ENCODE data around the gene TMEM219.
"Not testable (repeated sequence)": the region's sequence is repeated elsewhere in the genome, so short reads cannot be mapped to it uniquely, and the experiment has no call there.

TMEM219 gene

GRCh38 chr16:29927070-29927905 is 34.6 kb upstream of the TMEM219 start:
- H3K27ac ChIP-seq (ENCODE audit: extremely low read depth, low read depth, low read length), result no peak overlapping the region
- H3K36me3 ChIP-seq (ENCODE audit: control insufficient read depth in 2 of 2, insufficient read depth in 1 of 2, low read length in 2 of 2), result peaks cover 0 to 8% of the 10 kb centered on the region in 2 experiments
- H3K4me1 ChIP-seq (ENCODE audit: control insufficient read depth, insufficient read depth, low read length), result peaks cover 4% of the 10 kb centered on the region; the same call in 1 of the 2 replicates
- ChIA-PET POLR2A (interaction anchor here (0.8 to 5.3 kb wide), 19 partner anchors 10 to 1026 kb away, joined by 3 to 58 read pairs (median 7); partner anchors contain the start of genes HIRIP3, SEZ6L2, TAOK2 and TMEM219), CTCF (interaction anchor here (0.8 to 1.3 kb wide), 4 partner anchors 17 to 46 kb away, joined by 3 to 7 read pairs (median 4); partner anchors contain the start of gene TMEM219)
- no peaks in the 10 kb centered on the region for H3K9me3 ChIP-seq (ENCODE audit: control insufficient read depth, insufficient read depth, low read depth, low read length)
- TF ChIP-seq, protein P1, sequence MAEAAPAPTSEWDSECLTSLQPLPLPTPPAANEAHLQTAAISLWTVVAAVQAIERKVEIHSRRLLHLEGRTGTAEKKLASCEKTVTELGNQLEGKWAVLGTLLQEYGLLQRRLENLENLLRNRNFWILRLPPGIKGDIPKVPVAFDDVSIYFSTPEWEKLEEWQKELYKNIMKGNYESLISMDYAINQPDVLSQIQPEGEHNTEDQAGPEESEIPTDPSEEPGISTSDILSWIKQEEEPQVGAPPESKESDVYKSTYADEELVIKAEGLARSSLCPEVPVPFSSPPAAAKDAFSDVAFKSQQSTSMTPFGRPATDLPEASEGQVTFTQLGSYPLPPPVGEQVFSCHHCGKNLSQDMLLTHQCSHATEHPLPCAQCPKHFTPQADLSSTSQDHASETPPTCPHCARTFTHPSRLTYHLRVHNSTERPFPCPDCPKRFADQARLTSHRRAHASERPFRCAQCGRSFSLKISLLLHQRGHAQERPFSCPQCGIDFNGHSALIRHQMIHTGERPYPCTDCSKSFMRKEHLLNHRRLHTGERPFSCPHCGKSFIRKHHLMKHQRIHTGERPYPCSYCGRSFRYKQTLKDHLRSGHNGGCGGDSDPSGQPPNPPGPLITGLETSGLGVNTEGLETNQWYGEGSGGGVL (tag by site-specific recombination; IDR thresholded peaks at IDR 0.05), result peak; percentile 7; the same call in 1 of the 2 replicates
- TF ChIP-seq ZNF416 (tag by site-specific recombination; IDR thresholded peaks at IDR 0.05), result no peak
- TF ChIP-seq ZNF692 (tag by site-specific recombination; IDR thresholded peaks at IDR 0.05), result no peak
- TF ChIP-seq ZBTB17 (tag by site-specific recombination; IDR thresholded peaks at IDR 0.05), result peak; percentile 95
- TF ChIP-seq ZNF175 (tag by site-specific recombination; IDR thresholded peaks at IDR 0.05), result no peak
- H3K4me3 ChIP-seq (ENCODE audit: low read depth, low read length), result no peak overlapping the region

- H3K9me3 ChIP-seq (ENCODE audit: control insufficient read depth, insufficient read depth, low read depth, low read length); CTCF ChIA-PET; POLR2A ChIA-PET; H3K4me3 ChIP-seq (ENCODE audit: low read depth, low read length); H3K36me3 ChIP-seq (ENCODE audit: control insufficient read depth in 2 of 2, insufficient read depth in 1 of 2, low read length in 2 of 2); H3K4me1 ChIP-seq (ENCODE audit: control insufficient read depth, insufficient read depth, low read length); H3K27ac ChIP-seq (ENCODE audit: extremely low read depth, low read depth, low read length): not testable (repeated sequence)
- TF ChIP-seq ZNF146 (tag by site-specific recombination; IDR thresholded peaks at IDR 0.05), result peak; percentile 98
These were observed 30.1 kb upstream of the TMEM219 start for GRCh38 chr16:29931750-29932149.

DNA sequence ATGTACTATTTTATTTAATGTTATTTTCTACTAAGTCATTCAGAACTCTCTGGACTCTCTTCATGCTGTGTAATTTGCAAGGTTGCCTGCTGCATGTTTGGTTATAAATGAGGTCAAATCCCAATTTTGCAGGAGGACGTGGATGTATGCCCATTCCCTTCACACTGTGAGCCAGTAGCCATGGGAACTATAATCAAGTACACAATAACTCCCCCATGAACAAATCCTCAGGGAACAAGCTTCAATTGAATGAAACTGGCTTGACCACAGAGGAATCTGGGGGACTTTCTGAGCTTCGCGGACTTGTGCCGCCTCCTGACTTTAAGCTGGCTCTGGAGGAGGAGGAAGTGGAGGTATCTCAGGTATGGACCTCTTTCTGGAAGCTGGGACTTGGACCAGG is 21.2 kb upstream of the TMEM219 start:
- CTCF ChIA-PET, result interaction anchor here (0.9 to 1.7 kb wide), 3 partner anchors 22 to 91 kb away, joined by 3 to 6 read pairs (median 3); partner anchors contain the start of gene CDIPT
- Histone ChIP-seq H3K9me3 (ENCODE audit: control insufficient read depth, insufficient read depth, low read depth, low read length) (no peaks in the 10 kb centered on the region), H3K4me1 (ENCODE audit: control insufficient read depth, insufficient read depth, low read length) (peaks cover 7% of the 10 kb centered on the region; the same call in 1 of the 2 replicates), H3K36me3 (ENCODE audit: control insufficient read depth in 2 of 2, insufficient read depth in 1 of 2, low read length in 2 of 2) (no peaks in the 10 kb centered on the region), H3K27ac (ENCODE audit: extremely low read depth, low read depth, low read length) (no peak overlapping the region), H3K4me3 (ENCODE audit: low read depth, low read length) (no peak overlapping the region)
- TF ChIP-seq ZNF600 (tag by site-specific recombination; IDR thresholded peaks at IDR 0.05), result no peak
- no peak for TF ChIP-seq ZNF2 (tag by site-specific recombination; IDR thresholded peaks at IDR 0.05)
- TF ChIP-seq, protein P2, sequence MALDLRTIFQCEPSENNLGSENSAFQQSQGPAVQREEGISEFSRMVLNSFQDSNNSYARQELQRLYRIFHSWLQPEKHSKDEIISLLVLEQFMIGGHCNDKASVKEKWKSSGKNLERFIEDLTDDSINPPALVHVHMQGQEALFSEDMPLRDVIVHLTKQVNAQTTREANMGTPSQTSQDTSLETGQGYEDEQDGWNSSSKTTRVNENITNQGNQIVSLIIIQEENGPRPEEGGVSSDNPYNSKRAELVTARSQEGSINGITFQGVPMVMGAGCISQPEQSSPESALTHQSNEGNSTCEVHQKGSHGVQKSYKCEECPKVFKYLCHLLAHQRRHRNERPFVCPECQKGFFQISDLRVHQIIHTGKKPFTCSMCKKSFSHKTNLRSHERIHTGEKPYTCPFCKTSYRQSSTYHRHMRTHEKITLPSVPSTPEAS (tag by site-specific recombination; IDR thresholded peaks at IDR 0.05), result no peak
- no peak for TF ChIP-seq RBAK (tag by site-specific recombination; IDR thresholded peaks at IDR 0.05)
- TF ChIP-seq WT1 (tag by site-specific recombination; IDR thresholded peaks at IDR 0.05), result no peak
- no peak for TF ChIP-seq GLI2 (tag by site-specific recombination; IDR thresholded peaks at IDR 0.05; ENCODE audit: borderline replicate concordance, low read depth)
- no peak for TF ChIP-seq ZNF48 (tag by site-specific recombination; IDR thresholded peaks at IDR 0.05)
- no peak for TF ChIP-seq ZNF335 (tag by site-specific recombination; conservative IDR thresholded peaks at IDR 0.05)
- no peak for TF ChIP-seq ZEB2 (tag by site-specific recombination; IDR thresholded peaks at IDR 0.05)
- POLR2A ChIA-PET, result interaction anchor here (1.9 kb wide), 1 partner anchor 14 kb away, joined by 7 read pairs; the partner anchor contains the start of gene KCTD13

Measured in HEK293 (cell line).